OCI-LY1 (cell line): ENCODE data around the gene USP24.

Experiments
- H2AFZ ChIP-seq: fragments of 200-600 bp; sonication (generic), shearing (Covaris generic); 2 replicates; pipeline ENCODE4 v1.6.0; 2014; ENCODE audit warnings: antibody characterized with exemption, mild to moderate bottlenecking, low read length
- H3F3A ChIP-seq: fragments of 200-600 bp; sonication (generic), shearing (Covaris generic); 2 replicates; pipeline ENCODE4 v1.6.0; 2014; ENCODE audit warnings: mild to moderate bottlenecking, antibody characterized with exemption, low read length, moderate library complexity; ENCODE audit not compliant: insufficient read depth
- H3K27ac ChIP-seq: fragments of 200-600 bp; sonication (generic); 2 replicates; pipeline ENCODE4 v1.5.1; 2014; ENCODE audit warnings: low read length, mixed run types, mild to moderate bottlenecking, low read depth; ENCODE audit not compliant: poor library complexity, severe bottlenecking
- H3K27me3 ChIP-seq: fragments of 200-600 bp; sonication (generic); 2 replicates; pipeline ENCODE4 v1.6.0; 2014; ENCODE audit warnings: antibody characterized with exemption, mild to moderate bottlenecking, low read length, moderate library complexity; ENCODE audit not compliant: insufficient read depth
- H3K36me3 ChIP-seq: fragments of 200-600 bp; sonication (generic); 2 replicates; pipeline ENCODE4 v1.6.1; 2014; ENCODE audit warnings: mild to moderate bottlenecking, antibody characterized with exemption, low read length, moderate library complexity, mixed read lengths; ENCODE audit not compliant: insufficient read depth
- H3K4me1 ChIP-seq: fragments of 200-600 bp; sonication (generic); 2 replicates; pipeline ENCODE4 v1.5.1; 2014; ENCODE audit warnings: mild to moderate bottlenecking, low read length, moderate library complexity; ENCODE audit not compliant: insufficient read depth, severe bottlenecking
- H3K4me2 ChIP-seq: fragments of 200-600 bp; sonication (generic), shearing (Covaris generic); 2 replicates; pipeline ENCODE4 v1.6.1; 2014; ENCODE audit warnings: low read length
- H3K4me3 ChIP-seq: fragments of 200-600 bp; sonication (generic); 2 replicates; pipeline ENCODE4 v1.5.1; 2014; ENCODE audit warnings: low read length, low read depth, mild to moderate bottlenecking, mixed read lengths; ENCODE audit not compliant: poor library complexity, severe bottlenecking
- H3K79me2 ChIP-seq: fragments of 200-600 bp; shearing (Covaris generic); 2 replicates; pipeline ENCODE4 v1.6.1; 2016; ENCODE audit warnings: mixed run types, low read length, mixed read lengths; ENCODE audit not compliant: insufficient read depth
- H3K9ac ChIP-seq: fragments of 200-600 bp; sonication (generic), shearing (Covaris generic); 2 replicates; pipeline ENCODE4 v1.6.1; 2014; ENCODE audit warnings: mild to moderate bottlenecking, low read length, mixed read lengths
- H3K9me2 ChIP-seq: fragments of 200-600 bp; sonication (generic), shearing (Covaris generic); 2 replicates; pipeline ENCODE4 v1.6.1; 2014; ENCODE audit warnings: low read depth, mild to moderate bottlenecking, low read length, mixed read lengths
- H3K9me3 ChIP-seq: fragments of 200-600 bp; shearing (Covaris generic); 2 replicates; pipeline ENCODE4 v1.6.1; 2014; ENCODE audit warnings: low read length, mixed read lengths
- H4K20me1 ChIP-seq: fragments of 200-600 bp; sonication (generic), shearing (Covaris generic); 2 replicates; pipeline ENCODE4 v1.6.0; 2016; ENCODE audit warnings: mild to moderate bottlenecking, low read length; ENCODE audit not compliant: insufficient read depth
- EZH2 ChIP-seq: fragments of 200-600 bp; sonication (generic), shearing (Covaris generic); IDR thresholded peaks from 2 replicates; pipeline ENCODE4 v1.8.0; 2017; ENCODE audit warnings: borderline replicate concordance, mixed run types, mild to moderate bottlenecking, antibody characterized with exemption, low read length, moderate library complexity, mixed read lengths
- TF ChIP-seq, protein P1 (sequence below): fragments of 200-600 bp; sonication (generic), shearing (Covaris generic); IDR thresholded peaks from 2 replicates; pipeline ENCODE4 v1.5.1; 2017; ENCODE audit warnings: mild to moderate bottlenecking, antibody characterized with exemption, low read length, moderate library complexity, mixed read lengths

The USP24 gene

DNA sequence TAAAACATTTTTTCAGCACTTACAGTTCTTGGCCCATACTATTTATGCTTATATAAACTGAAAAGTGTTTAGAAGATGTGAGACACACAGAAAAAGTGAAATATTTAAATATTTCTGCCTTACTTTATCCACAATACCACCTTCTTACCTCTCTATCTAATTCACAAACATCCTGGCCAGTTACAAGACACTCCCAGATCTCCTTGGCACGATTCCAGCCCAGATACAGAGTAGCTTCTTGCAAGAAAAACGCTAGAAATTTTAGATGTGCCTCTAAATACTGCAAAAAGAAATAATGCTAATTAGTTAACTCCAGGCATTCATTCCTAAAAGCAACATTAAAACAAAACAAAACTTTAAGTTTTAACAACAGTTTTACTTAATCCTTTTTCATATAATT is 68.4 kb downstream of the USP24 start:
- H3K36me3 ChIP-seq = peaks cover 57% of the 10 kb centered on the region
- no peaks in the 10 kb centered on the region for H3K9me3 ChIP-seq

DNA sequence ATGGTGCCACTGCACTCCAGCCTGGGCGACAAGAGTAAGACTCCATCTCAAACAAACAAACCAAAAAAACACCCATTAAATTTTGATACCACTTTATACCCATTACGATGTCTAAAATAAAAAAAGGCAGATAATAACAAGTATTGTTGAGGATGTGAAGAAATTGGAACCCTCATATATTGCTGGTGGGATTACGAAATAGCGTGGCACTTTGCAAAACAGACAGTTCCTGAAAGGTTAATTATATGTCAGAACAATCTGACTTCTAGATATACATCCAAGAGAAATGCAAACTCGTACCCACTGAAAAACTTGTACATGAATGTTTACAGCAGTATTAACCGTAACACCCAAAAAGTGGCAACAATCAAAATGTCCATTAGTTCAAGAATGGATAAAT is 70.3 kb downstream of the USP24 start:
- no peaks in the 10 kb centered on the region for H4K20me1 ChIP-seq
- peaks cover 58% of the 10 kb centered on the region for H3K36me3 ChIP-seq
- H3F3A ChIP-seq = no peaks in the 10 kb centered on the region
- no peaks in the 10 kb centered on the region for H3K9me2 ChIP-seq
- TF ChIP-seq EZH2 = no peak
- TF ChIP-seq, protein P1, sequence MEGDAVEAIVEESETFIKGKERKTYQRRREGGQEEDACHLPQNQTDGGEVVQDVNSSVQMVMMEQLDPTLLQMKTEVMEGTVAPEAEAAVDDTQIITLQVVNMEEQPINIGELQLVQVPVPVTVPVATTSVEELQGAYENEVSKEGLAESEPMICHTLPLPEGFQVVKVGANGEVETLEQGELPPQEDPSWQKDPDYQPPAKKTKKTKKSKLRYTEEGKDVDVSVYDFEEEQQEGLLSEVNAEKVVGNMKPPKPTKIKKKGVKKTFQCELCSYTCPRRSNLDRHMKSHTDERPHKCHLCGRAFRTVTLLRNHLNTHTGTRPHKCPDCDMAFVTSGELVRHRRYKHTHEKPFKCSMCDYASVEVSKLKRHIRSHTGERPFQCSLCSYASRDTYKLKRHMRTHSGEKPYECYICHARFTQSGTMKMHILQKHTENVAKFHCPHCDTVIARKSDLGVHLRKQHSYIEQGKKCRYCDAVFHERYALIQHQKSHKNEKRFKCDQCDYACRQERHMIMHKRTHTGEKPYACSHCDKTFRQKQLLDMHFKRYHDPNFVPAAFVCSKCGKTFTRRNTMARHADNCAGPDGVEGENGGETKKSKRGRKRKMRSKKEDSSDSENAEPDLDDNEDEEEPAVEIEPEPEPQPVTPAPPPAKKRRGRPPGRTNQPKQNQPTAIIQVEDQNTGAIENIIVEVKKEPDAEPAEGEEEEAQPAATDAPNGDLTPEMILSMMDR = no peak
- no peaks in the 10 kb centered on the region for H3K4me1 ChIP-seq
- no peak overlapping the region for H3K4me2 ChIP-seq
- no peaks in the 10 kb centered on the region for H3K79me2 ChIP-seq
- H3K27ac ChIP-seq = no peak overlapping the region
- H2AFZ ChIP-seq = no peak overlapping the region
- H3K9me3 ChIP-seq = no peaks in the 10 kb centered on the region
- H3K9ac ChIP-seq = no peak overlapping the region
- H3K27me3 ChIP-seq = no peaks in the 10 kb centered on the region
- H3K4me3 ChIP-seq = no peak overlapping the region

More for the DNA sequence above, 68.4 kb downstream of the USP24 start:
- Histone ChIP-seq H3K27me3 (no peaks in the 10 kb centered on the region), H4K20me1 (no peaks in the 10 kb centered on the region), H3K27ac (no peak overlapping the region), H3K4me3 (no peak overlapping the region), H2AFZ (no peak overlapping the region), H3K9me2 (no peaks in the 10 kb centered on the region), H3K4me2 (no peak overlapping the region), H3K9ac (no peak overlapping the region), H3K4me1 (peaks cover 9% of the 10 kb centered on the region), H3K79me2 (no peaks in the 10 kb centered on the region), H3F3A (no peaks in the 10 kb centered on the region)
- no peak for TF ChIP-seq EZH2
- TF ChIP-seq, protein P1 = no peak

DNA sequence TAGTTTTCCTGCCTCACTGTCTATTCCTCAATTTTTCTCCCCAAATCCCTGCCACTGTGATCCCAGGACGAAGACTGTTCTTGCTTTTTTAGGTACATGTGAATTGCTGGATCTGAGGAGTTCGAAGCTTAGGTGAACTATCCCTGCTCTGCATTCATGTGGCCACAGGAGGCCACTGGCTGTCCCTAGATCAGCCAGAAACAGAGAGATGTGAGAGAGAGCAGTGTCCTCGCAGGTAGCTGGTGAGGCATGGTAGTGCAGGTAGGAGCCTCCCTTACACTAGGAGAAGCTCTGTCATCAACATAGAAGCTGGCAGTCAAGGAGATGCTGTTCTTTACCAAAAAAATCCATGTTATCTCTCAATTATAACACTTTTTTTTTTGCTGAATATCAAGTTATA is 71.5 kb downstream of the USP24 start:
- no peak overlapping the region for H3K27ac ChIP-seq
- no peak overlapping the region for H3K9ac ChIP-seq
- H2AFZ ChIP-seq = no peak overlapping the region
- no peaks in the 10 kb centered on the region for H3K9me3 ChIP-seq
- H3K36me3 ChIP-seq = peaks cover 65% of the 10 kb centered on the region
- TF ChIP-seq EZH2 = no peak
- TF ChIP-seq, protein P1 = peak; percentile 10; the same call in 1 of the 2 replicates
- H3K79me2 ChIP-seq = no peaks in the 10 kb centered on the region
- no peaks in the 10 kb centered on the region for H3F3A ChIP-seq
- H3K4me3 ChIP-seq = no peak overlapping the region
- no peak overlapping the region for H3K4me2 ChIP-seq
- H3K4me1 ChIP-seq = no peaks in the 10 kb centered on the region
- H3K9me2 ChIP-seq = no peaks in the 10 kb centered on the region
- H3K27me3 ChIP-seq = no peaks in the 10 kb centered on the region
- no peaks in the 10 kb centered on the region for H4K20me1 ChIP-seq
